ENCODE measurements around the gene LRRC45.

The LRRC45 gene

GRCh38 chr17:82007228-82007494 lies 15.9 kb upstream of the LRRC45 start:
- DNase-seq (ENCODE audit: low read depth in 2 of 2), result no peak

DNA sequence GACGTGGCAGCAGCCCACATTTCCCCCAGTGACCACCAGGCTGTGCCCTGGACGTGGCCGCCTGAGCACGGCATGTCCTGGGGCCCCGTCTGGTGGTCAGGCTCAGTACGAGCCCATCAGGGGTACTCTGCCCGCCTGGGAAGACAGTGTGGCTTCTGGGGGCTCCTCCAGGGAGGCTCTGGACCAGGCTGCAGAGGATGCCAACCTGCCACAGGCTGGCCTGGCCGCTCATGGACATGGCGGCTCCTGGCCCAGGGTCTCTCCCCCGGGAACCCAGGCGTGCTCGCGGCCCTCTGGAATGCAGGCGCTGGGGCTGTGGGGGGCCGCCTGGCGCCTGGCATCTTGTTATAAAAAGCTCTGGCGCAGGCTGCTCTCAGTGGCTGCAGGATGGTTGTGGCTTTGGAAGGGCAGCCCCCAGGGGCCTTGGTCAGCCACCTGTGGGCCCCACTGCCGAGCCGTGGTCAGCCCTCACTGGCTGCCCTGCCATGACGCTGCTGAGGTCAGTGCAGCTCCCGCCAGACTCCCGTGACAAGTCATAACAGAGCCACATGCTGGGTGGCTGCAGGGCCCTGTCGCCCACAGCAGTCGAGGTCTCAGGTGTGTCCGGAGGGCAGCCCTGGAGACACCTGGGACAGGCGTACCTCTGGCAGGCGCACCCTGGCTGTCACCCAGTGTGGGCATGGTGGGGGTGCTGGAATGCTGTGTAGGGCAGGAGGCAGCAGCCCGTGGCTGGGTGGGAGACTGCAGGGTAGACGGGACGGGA lies 15.4 kb upstream of the LRRC45 start:
- DNase-seq (ENCODE audit: low read depth in 2 of 2), result no peak

DNA sequence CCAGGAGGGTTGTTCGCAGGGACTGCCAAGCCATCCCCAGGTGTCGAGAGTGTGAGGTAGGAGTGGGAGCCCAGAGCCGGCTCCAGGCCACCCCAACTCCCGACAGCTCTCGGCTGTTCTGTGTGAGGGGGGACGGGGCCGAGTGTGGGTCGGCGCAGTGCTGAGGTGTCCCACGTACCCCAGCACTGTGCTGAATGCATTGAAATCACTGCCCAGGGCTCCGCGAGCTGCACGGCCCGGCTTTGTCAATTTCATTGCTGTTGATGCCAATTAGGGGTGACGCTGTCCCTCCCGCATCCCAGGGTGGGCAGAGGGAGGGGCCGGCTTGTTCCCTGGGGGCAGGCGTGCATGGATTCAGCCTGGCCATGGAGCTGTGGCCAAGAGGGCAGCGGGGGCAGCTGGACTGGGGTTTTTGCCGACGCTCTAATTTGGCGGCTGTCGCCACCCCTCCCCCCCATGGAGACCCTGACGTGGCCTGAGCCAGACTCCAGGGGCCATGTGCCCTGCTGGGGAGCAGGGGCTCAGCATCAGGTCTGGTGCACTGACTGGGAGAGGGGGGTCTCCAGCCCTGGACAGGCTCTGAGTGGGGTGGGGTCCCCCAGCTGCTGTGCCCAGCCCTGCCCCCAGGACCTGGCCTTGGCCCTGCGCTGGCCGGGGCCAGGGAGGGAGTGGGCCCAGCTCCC lies 14.7 kb upstream of the LRRC45 start:
- no peak for DNase-seq (ENCODE audit: low read depth in 2 of 2)

GRCh38 chr17:82008941-82009405 lies 14.1 kb upstream of the LRRC45 start:
- no peak for DNase-seq (ENCODE audit: low read depth in 2 of 2)

GRCh38 chr17:82009413-82009812 lies 13.7 kb upstream of the LRRC45 start:
- DNase-seq (ENCODE audit: low read depth in 2 of 2), result no peak

DNA sequence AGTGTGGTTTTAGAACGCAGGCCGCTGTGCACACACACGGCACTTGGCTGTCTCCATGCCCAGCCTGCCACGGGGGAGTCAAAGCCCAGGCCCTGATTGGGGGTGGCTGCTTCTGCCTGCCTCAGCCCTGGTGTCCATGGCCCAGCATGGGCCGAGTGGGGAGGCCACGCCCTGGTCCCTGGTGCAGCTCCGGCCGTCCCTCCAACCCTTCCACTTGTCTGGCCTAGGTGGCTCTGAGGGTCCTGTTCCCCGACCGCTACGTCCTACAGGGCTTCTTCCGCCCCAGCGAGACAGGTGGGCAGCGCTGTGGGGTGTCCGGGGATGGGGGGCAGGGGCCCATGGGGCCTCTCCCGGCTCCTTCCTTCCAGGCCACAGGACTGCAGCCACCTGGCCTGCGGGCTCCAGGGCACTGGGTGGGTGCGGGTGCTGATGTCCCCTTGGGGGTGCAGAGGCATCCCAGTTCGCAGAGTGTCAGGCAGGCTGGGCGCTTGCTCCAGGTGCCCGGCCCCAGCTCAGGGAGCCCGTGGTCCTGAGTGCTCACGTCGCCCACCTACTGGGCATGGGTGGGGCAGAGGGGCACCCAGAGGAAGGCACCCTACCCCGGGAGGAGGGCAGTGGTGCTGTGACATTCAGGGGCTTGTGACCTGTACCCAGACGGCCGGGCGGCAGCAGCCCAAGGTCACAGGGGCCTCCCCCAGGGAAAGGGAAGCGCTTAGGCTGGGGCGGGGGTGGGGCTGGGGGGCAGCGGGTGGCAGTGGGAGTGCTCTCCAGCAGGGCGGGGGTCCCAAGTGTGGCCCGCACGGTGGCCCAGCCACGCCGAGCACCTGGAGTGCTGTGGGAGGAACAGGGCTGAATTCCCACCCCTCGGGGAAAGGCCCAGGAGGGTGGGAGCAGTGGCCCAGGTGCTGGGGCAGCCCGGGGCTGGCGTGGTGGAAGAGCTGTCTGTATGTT lies 12.3 kb upstream of the LRRC45 start:
- no peak for DNase-seq (ENCODE audit: low read depth in 2 of 2)

DNA sequence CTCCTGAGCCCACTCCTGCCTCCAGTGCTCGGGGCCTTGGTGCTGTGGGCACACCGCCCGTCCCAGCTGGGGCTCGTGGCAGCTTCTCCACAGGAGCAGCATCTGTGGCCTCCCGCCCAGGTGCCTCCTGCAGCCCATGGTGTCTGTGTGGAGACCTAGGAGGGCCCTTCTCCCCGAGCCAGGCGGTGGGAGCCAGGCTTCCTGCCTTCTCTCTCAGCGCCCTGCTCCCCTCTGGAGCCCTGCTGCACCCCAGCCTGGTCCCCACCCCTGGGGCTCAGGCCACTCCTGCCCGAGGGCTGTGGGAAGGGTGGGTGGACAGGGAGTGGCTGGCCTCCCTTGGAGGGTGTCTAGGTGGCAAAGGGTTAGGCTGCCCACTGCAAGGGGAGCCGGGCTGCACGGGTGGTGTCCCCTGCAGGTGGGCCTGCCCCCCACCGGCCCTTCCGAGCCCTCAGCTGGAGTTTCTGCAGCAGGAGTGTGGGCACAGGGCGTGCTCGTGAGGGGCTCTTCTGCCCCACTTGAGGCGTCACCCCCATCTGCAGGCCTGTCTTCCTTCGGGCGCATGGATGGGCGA lies 11.4 kb upstream of the LRRC45 start:
- no peak for DNase-seq (ENCODE audit: low read depth in 2 of 2)

DNA sequence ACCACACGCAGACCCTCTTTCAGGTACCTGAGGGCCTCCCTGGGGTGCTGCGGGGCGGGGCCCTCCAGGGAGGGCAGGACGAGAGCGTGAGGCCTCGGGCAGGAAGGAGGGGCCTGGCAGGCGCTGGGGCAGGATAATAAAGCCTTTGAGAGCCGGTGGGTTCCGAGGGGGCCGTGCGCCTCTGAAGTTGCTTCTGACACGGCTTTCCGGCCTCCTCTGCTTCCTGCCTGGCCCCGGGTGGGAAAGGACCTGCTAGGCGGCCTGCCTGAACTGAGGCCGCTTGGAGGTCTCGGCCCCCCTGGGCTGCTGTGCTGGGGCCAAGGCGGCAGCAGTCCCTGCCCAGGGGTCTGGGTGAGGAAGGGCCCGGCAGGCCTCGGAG lies 10.9 kb upstream of the LRRC45 start:
- no peak for DNase-seq (ENCODE audit: low read depth in 2 of 2)

GRCh38 chr17:82012640-82013295 lies 10.3 kb upstream of the LRRC45 start:
- no peak for DNase-seq (ENCODE audit: low read depth in 2 of 2)

DNA sequence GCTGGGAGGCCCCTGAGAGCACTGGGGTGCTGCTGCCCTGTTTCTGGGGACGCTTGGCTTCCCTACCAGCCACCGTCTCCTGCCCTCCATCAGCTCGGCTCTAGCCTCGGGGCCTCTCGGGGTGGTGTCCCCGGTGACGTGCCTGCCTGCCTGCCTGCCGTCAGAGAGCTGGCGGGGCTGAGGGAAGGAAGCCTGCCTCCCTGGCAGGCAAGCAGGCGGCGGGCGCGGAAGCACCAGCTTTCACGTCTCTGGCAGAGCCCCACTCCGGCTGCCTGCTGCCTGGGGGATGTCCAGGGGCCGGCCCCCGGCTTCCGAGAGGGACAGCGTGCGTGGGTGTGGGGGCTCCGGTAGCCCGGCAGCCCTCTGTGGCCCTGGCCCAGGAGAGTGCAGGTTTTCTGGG lies 9.8 kb upstream of the LRRC45 start:
- DNase-seq (ENCODE audit: low read depth in 2 of 2), result no peak

DNA sequence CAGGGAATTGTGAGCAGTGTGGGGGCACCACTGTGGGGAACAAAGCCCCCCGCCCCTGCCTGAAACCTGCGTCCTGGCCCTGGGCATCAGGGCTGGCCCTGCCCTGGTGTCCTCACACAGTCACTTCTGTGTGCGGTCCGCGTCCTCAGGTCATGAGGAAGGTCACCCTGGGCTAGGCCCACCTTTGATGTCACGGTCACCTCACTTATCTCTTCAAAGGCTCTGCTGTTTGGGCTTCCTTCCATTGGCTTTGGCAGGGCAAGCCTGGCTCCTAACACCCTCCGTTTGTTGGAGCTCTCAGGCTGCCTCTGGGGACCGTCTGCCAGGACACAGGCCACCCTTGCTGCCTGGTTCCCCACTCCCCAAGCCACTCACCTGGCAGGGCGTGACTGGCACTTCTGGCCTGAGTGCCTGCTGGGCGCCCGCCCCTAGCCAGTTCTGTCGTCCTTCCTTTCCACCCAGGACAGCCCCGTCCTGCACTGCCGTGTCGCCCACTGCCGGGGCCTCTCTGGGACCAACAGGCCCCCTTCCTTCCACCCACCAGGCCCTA lies 9.3 kb upstream of the LRRC45 start:
- no peak for DNase-seq (ENCODE audit: low read depth in 2 of 2)

GRCh38 chr17:82014432-82014831 lies 8.7 kb upstream of the LRRC45 start:
- DNase-seq (ENCODE audit: low read depth in 2 of 2), result no peak

DNA sequence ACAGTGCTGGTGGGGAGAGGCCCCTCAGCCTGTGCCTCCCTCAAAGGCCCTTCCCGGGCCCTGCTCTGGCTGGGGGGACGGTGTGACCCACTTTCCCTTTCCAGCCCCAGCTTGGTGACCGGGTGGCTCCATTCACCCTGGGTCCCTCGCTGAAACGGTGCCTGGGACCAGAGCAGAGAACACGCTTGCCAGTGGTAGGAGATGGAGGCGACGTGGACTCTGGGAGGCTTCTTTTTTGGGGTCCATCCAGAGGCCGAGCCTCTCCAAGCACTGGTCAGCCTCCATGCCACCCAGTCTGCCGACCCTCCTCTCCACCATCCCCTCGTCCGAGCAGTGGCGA lies 8.2 kb upstream of the LRRC45 start:
- DNase-seq (ENCODE audit: low read depth in 2 of 2), result no peak

DNA sequence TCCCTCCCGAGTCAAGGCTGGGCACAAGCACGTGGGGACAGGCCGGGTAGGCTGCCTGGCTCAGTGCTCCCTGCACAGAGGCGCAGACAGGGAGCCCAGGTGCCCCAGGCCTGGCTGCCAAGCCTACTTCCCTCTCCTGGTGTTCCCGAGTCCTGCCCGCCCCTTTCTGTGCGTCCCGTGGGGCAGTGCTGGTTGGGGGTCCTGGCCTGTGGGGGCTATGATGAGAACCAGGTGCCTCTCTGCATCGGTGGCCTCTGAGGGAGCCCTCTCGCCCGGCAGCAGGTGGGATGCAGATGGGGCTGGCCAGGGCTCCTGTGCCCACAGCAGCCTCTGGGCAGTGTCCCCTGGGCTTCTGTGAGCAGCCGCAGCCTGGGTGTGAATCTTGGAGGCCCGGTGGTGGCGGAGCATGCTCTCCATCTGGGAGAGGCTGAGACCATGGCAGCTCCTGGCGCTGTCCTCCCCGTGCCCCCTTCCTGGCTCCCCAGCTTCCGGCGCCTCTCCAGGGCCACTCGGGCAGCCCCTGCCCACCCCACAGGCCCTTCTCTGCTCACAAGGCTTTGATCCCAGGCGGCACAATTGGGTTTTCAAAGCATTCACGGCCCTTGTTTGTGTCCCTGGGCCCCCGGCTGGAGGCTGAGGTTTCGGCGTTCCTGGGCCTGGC lies 7.7 kb upstream of the LRRC45 start:
- DNase-seq (ENCODE audit: low read depth in 2 of 2), result no peak

DNA sequence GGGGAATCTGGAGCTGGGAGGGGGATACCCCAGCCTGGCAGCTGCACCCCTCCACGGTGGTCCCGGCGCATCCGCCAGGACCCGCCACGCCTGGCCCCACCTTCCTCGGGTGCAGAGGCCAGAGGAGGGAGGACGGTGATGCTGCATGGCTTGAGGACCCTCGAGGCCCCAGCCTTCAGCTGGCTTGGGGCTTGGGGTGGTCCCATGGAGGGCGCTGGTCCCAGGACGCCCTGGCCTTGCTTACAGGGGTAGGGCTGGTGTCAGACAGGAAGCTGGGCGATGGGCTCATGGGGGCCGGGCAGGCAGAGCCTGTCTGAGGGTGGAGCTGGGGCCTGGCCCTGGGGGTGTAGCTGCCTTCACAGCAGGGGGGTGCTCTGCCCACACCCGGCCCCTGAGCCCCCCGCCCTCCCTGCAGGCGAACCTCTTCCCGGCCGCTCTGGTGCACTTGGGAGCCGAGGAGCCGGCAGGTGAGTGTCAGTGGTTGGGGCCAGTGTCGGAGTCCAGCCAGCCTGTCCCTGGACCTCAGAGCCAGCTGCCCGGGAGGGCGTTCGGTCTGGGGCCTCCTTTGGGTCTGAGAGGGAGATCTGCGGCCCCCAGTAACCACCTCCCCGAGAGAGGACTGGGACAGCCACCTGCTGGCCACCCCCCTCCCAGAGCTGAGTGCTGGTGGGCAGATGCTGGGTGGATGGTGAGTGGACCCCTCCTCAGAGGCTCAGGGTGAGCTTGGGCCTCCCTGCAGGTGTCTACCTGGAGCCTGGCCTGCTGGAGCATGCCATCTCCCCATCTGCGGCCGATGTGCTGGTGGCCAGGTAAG lies 6.8 kb upstream of the LRRC45 start:
- no peak for DNase-seq (ENCODE audit: low read depth in 2 of 2)

GRCh38 chr17:82016875-82017459 lies 6.1 kb upstream of the LRRC45 start:
- DNase-seq (ENCODE audit: low read depth in 2 of 2), result no peak

GRCh38 chr17:82017612-82018151 lies 5.4 kb upstream of the LRRC45 start:
- no peak for DNase-seq (ENCODE audit: low read depth in 2 of 2)

- DNase-seq (ENCODE audit: low read depth in 2 of 2), result no peak
These were observed 4.7 kb upstream of the LRRC45 start for GRCh38 chr17:82018152-82018988.
